NB4 (cell line): ENCODE measurements around the gene SVIP.

Source experiments
- DNase-seq: peaks from one replicate; pipeline ENCODE4 v3.0.0; 2010; ENCODE audit warnings: low read depth
- H3K4me3 ChIP-seq: one replicate; pipeline ENCODE4 v1.5.1; 2011; ENCODE audit warnings: mild to moderate bottlenecking, low read depth, low read length, moderate library complexity
- MYC ChIP-seq: IDR thresholded peaks from 2 replicates; pipeline ENCODE4 v1.6.1; 2011; ENCODE audit warnings: low read depth, low read length
- POLR2A ChIP-seq: IDR thresholded peaks from 2 replicates; pipeline ENCODE4 v1.6.1; 2011; ENCODE audit warnings: mild to moderate bottlenecking; ENCODE audit not compliant: insufficient read length; ENCODE audit errors: extremely low read depth
- TF ChIP-seq, protein P1 (sequence below): IDR thresholded peaks from one replicate; pipeline ENCODE4 v1.5.1; 2012; ENCODE audit warnings: low read depth, low read length
- TF ChIP-seq, protein P2 (sequence below): IDR thresholded peaks from 2 replicates; pipeline ENCODE4 v1.6.1; 2011; ENCODE audit warnings: low read depth, low read length

SVIP gene

DNA sequence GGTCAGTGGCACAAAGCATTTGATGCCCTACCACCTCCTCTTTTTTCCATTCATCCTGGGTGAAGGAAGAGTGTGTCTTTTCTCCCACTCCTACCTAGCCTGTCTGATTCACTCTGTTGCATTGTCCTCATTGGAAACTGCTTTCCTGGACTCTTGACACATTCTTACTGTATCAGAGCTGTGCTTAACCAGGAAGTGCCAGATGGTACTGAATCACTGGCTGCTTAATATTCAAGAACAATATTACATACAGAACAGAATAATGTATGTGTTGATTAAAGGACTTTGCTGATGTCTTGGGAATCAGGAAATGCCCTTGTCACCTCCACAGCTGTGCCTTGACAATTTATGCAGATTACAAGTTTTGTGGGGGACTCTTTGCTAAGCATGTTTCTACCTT is 44.4 kb downstream of the SVIP start:
- no peak overlapping the region for H3K4me3 ChIP-seq
- TF ChIP-seq, protein P1, sequence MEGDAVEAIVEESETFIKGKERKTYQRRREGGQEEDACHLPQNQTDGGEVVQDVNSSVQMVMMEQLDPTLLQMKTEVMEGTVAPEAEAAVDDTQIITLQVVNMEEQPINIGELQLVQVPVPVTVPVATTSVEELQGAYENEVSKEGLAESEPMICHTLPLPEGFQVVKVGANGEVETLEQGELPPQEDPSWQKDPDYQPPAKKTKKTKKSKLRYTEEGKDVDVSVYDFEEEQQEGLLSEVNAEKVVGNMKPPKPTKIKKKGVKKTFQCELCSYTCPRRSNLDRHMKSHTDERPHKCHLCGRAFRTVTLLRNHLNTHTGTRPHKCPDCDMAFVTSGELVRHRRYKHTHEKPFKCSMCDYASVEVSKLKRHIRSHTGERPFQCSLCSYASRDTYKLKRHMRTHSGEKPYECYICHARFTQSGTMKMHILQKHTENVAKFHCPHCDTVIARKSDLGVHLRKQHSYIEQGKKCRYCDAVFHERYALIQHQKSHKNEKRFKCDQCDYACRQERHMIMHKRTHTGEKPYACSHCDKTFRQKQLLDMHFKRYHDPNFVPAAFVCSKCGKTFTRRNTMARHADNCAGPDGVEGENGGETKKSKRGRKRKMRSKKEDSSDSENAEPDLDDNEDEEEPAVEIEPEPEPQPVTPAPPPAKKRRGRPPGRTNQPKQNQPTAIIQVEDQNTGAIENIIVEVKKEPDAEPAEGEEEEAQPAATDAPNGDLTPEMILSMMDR = no peak
- TF ChIP-seq, protein P2, sequence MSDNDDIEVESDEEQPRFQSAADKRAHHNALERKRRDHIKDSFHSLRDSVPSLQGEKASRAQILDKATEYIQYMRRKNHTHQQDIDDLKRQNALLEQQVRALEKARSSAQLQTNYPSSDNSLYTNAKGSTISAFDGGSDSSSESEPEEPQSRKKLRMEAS = no peak
- no peak for TF ChIP-seq POLR2A
- TF ChIP-seq MYC = no peak
- no peak for DNase-seq

DNA sequence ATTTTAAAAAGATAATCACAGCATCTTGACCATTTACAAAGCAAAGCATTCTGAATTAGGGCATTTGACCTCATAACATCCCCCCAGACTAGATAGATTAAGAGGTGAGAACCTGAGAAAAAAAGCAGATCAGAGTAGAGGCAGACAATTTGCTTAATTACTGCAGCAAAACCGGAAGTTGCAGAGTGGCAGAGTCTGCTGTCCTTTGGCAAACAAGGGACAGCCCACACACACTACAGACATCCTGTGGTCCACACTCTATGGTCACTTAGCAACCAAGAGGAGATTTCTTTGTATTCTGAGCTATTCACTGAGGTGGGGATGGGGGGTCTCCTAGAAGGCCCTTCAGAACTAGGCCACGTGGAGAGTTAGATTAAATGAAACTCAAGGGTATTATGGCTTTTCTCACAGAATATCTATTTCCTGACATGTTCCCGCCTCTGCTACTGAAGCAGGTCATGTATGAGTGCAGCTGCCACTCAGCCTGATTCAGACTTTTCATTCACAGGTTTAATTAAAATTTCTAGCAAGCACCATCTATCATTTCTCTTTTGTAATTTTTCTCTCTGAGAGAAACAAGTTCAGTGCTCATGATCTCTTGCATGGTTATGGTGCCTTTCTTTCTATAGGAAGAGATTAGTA is 48.5 kb downstream of the SVIP start:
- peak; percentile 9 for DNase-seq
- H3K4me3 ChIP-seq = no peak overlapping the region
- TF ChIP-seq, protein P2 = no peak
- TF ChIP-seq POLR2A (no peak), MYC (no peak)
- TF ChIP-seq, protein P1 = no peak

DNA sequence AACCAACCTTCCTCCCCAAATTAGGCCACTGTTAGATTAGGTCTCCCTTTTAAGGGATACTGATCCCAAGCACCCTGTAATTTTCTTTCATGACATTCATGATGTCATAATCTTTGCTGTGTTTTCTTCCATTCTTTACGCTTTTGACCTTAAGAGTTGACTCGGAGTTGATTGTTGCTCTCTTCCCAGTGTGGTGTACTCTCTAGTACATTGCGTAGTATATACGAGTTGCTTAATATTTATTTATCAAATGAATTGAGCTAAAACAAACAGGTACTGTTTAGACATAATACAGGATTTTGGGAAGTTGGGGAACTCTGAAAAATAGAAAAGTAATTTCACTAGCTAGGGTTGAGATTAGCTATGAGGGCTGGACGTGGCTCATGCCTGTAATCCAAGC is 49.8 kb downstream of the SVIP start:
- no peak for DNase-seq
- TF ChIP-seq, protein P2 = no peak
- no peak for TF ChIP-seq POLR2A
- TF ChIP-seq MYC = no peak
- TF ChIP-seq, protein P1 = no peak
- no peak overlapping the region for H3K4me3 ChIP-seq

DNA sequence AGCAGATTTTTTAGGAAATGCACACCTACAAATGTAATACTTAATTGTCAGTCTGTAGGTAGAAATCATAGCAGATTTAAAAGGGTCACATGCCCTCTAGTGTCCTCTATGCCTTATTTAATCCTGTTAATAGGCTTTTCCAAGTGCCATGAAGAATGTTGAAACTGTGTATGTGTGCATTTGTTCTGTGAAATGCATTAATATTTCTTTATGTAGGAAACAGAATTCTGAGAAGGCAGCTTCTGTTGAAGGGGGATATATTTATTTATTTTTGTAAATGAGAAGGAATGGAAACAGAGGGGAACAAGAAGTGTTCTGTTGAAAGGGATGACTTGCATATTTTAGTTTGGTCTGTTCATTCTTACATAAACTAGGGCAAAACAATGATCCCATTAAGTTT is 51.0 kb downstream of the SVIP start:
- TF ChIP-seq MYC = no peak
- TF ChIP-seq, protein P2 = no peak
- TF ChIP-seq POLR2A = no peak
- TF ChIP-seq, protein P1 = no peak
- peak; percentile 9 for DNase-seq

DNA sequence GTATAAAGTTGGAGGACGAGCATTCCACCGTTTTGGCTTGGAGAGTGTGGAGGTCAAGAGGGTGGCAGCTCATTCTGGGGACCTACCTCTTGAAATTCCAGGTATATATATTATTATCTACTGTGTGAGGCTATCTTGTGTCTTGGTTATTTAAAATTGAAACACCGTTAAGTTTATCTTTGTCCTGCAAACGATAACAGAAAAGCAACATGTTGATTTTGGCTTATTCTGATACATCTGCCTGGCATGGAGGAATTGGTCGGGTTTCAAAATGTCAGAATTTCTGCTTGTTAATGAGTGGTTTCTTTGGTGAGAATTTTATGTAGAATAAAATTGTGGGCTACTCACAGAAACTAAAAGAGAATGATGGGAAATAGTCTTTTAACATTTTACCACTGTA is 54.4 kb downstream of the SVIP start:
- TF ChIP-seq, protein P1 = no peak
- no peak for DNase-seq
- H3K4me3 ChIP-seq = no peak overlapping the region

More for the DNA sequence above, 51.0 kb downstream of the SVIP start:
- H3K4me3 ChIP-seq = no peak overlapping the region

DNA sequence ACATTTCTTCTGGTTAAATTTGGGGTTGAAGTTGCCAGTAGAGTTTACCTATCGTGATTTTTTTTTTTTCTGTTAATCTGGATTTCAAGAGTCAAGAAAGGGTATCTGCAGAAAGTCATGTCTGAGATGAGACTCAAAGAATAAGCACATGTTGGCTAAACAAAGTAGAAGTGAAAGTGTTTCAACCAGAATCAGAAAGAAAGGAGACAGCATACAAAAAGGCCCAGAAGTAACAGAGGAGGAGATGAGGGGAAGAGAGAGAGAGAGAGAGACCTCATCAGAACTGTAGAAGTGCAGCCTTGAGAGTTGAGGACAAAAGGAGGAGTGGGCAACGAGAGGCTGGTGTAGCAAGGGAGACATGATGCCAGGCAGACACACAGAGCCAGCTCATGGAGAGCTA is 54.9 kb downstream of the SVIP start:
- DNase-seq = no peak
- no peak overlapping the region for H3K4me3 ChIP-seq
- TF ChIP-seq, protein P2 = no peak
- TF ChIP-seq MYC = no peak
- TF ChIP-seq POLR2A = no peak
- TF ChIP-seq, protein P1 = no peak
